Measurements from ENCODE around the gene DNM3.

DNM3 gene

DNA sequence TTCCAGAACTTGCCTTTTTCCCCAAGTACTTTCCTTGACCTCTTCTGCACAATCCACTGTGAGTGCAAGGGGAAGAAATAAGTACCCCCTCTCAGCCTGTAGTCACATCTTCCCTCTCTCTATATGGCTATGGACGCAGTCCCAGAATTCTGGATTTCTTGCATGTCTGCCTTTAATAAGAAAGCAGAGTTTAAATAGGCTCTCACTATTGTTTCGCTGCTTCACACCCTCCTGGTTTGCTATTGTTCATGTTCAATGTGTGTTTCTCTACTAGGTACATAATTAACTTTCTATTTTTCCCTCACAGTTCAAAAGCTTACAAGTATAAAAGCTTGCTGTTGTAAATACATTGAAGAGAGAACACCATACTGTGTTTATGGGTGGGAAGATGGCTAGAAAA, 397.7 kb downstream of the DNM3 start:
- Histone ChIP-seq H3K4me3 (ENCODE audit: low read length) (no peak overlapping the region), H3K27me3 (ENCODE audit: control insufficient read depth, low read length) (no peaks in the 10 kb centered on the region), H3F3A (ENCODE audit: control insufficient read depth, insufficient read depth) (no peaks in the 10 kb centered on the region), H3K27ac (ENCODE audit: low read depth, low read length) (no peak overlapping the region), H4K20me1 (ENCODE audit: control insufficient read depth, insufficient read depth, low read depth, low read length) (no peaks in the 10 kb centered on the region), H3K36me3 (ENCODE audit: control insufficient read depth, low read length) (no peaks in the 10 kb centered on the region), H3K9me3 (ENCODE audit: control insufficient read depth, insufficient read depth, low read length) (no peaks in the 10 kb centered on the region), H3K4me1 (ENCODE audit: control insufficient read depth, low read length) (no peaks in the 10 kb centered on the region), H3K4me2 (ENCODE audit: low read length) (no peak overlapping the region), H3K79me2 (ENCODE audit: control insufficient read depth, low read length) (no peaks in the 10 kb centered on the region), H3K9me2 (replicated peaks; ENCODE audit: control insufficient read depth, low read length) (no peaks in the 10 kb centered on the region)
- TF ChIP-seq CTCF (IDR thresholded peaks at IDR 0.05; ENCODE audit: low read depth, low read length, poor library complexity, severe bottlenecking) (no peak), EZH2phosphoT487 (IDR thresholded peaks at IDR 0.05; ENCODE audit: borderline replicate concordance, low read length) (no peak)

DNA sequence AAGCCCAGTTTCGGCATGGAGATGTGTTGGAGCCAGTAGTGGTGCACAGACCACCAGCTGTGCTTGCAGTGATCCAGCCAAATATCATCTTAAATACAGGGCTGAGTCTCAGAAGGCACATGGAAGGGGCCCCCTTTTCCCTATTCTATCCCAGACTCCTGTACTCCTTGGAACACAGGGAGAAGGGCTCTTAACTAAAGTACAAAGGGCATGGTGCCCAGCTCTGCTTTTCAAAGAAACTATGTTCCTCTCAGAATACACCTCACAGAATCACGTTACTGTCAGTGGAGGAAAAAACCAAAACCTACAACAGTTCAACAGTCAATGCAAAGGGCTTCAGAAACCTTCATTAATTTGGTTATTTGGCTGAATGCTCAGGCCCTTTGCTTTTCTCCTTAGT, 398.6 kb downstream of the DNM3 start:
- H3K27ac ChIP-seq (ENCODE audit: low read depth, low read length), result no peak overlapping the region
- no peaks in the 10 kb centered on the region for H3K9me2 ChIP-seq (replicated peaks; ENCODE audit: control insufficient read depth, low read length)
- H3K36me3 ChIP-seq (ENCODE audit: control insufficient read depth, low read length), result no peaks in the 10 kb centered on the region
- H3K79me2 ChIP-seq (ENCODE audit: control insufficient read depth, low read length), result no peaks in the 10 kb centered on the region
- no peaks in the 10 kb centered on the region for H3F3A ChIP-seq (ENCODE audit: control insufficient read depth, insufficient read depth)
- no peak overlapping the region for H3K4me3 ChIP-seq (ENCODE audit: low read length)
- no peak for TF ChIP-seq CTCF (IDR thresholded peaks at IDR 0.05; ENCODE audit: low read depth, low read length, poor library complexity, severe bottlenecking)
- TF ChIP-seq EZH2phosphoT487 (IDR thresholded peaks at IDR 0.05; ENCODE audit: borderline replicate concordance, low read length), result no peak
- no peaks in the 10 kb centered on the region for H3K9me3 ChIP-seq (ENCODE audit: control insufficient read depth, insufficient read depth, low read length)
- H3K4me2 ChIP-seq (ENCODE audit: low read length), result no peak overlapping the region
- no peaks in the 10 kb centered on the region for H4K20me1 ChIP-seq (ENCODE audit: control insufficient read depth, insufficient read depth, low read depth, low read length)
- H3K4me1 ChIP-seq (ENCODE audit: control insufficient read depth, low read length), result no peaks in the 10 kb centered on the region
- H3K27me3 ChIP-seq (ENCODE audit: control insufficient read depth, low read length), result no peaks in the 10 kb centered on the region

DNA sequence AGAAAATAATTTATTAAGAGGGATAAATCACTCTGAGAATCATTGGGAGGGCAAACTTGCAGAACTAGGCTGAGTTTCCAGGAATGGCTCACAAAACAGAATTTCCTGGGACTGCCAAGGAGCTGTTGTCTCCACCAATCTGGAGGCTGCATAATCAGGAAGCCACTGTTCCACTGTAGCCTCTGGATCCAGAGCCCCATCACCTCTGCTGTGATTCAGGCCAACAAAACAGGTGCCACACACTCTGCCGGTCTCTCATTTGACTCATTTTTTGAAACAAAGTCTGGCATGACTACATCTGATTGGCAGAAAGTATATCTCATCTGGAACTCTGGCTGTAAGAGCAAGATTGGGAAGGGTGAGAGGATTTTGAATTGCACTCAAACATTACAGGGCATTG, 400.2 kb downstream of the DNM3 start:
- Histone ChIP-seq H3K27me3 (ENCODE audit: control insufficient read depth, low read length) (no peaks in the 10 kb centered on the region), H3K9me3 (ENCODE audit: control insufficient read depth, insufficient read depth, low read length) (no peaks in the 10 kb centered on the region), H4K20me1 (ENCODE audit: control insufficient read depth, insufficient read depth, low read depth, low read length) (no peaks in the 10 kb centered on the region), H3F3A (ENCODE audit: control insufficient read depth, insufficient read depth) (no peaks in the 10 kb centered on the region), H3K36me3 (ENCODE audit: control insufficient read depth, low read length) (no peaks in the 10 kb centered on the region), H3K79me2 (ENCODE audit: control insufficient read depth, low read length) (no peaks in the 10 kb centered on the region), H3K4me3 (ENCODE audit: low read length) (no peak overlapping the region), H3K27ac (ENCODE audit: low read depth, low read length) (no peak overlapping the region), H3K4me2 (ENCODE audit: low read length) (no peak overlapping the region), H3K4me1 (ENCODE audit: control insufficient read depth, low read length) (no peaks in the 10 kb centered on the region), H3K9me2 (replicated peaks; ENCODE audit: control insufficient read depth, low read length) (no peaks in the 10 kb centered on the region)
- TF ChIP-seq EZH2phosphoT487 (IDR thresholded peaks at IDR 0.05; ENCODE audit: borderline replicate concordance, low read length) (no peak), CTCF (IDR thresholded peaks at IDR 0.05; ENCODE audit: low read depth, low read length, poor library complexity, severe bottlenecking) (no peak)

GRCh38 chr1:172244865-172245264, 403.6 kb downstream of the DNM3 start:
- Histone ChIP-seq H3K9me2 (replicated peaks; ENCODE audit: control insufficient read depth, low read length) (no peaks in the 10 kb centered on the region), H3K27me3 (ENCODE audit: control insufficient read depth, low read length) (0 out of 2 replicates have a peak, but pooled peaks cover 2% of the 10 kb centered on the region), H3K4me3 (ENCODE audit: low read length) (no peak overlapping the region), H3K4me1 (ENCODE audit: control insufficient read depth, low read length) (no peaks in the 10 kb centered on the region), H3K36me3 (ENCODE audit: control insufficient read depth, low read length) (no peaks in the 10 kb centered on the region), H3K9me3 (ENCODE audit: control insufficient read depth, insufficient read depth, low read length) (no peaks in the 10 kb centered on the region), H4K20me1 (ENCODE audit: control insufficient read depth, insufficient read depth, low read depth, low read length) (no peaks in the 10 kb centered on the region), H3K4me2 (ENCODE audit: low read length) (no peak overlapping the region), H3K79me2 (ENCODE audit: control insufficient read depth, low read length) (no peaks in the 10 kb centered on the region), H3F3A (ENCODE audit: control insufficient read depth, insufficient read depth) (no peaks in the 10 kb centered on the region), H3K27ac (ENCODE audit: low read depth, low read length) (no peak overlapping the region)
- no peak for TF ChIP-seq EZH2phosphoT487 (IDR thresholded peaks at IDR 0.05; ENCODE audit: borderline replicate concordance, low read length)
- TF ChIP-seq CTCF (IDR thresholded peaks at IDR 0.05; ENCODE audit: low read depth, low read length, poor library complexity, severe bottlenecking), result no peak

Measured in DOHH2 (cell line).